ENCODE results near the gene PEX5L. TPM values are rescaled to one million over a fixed set of nuclear protein-coding genes. Genes with fewer than 3 reads are reported as not detected.

Gene PEX5L
- polyA plus RNA-seq, 1 experiment, result 0.14 TPM

DNA sequence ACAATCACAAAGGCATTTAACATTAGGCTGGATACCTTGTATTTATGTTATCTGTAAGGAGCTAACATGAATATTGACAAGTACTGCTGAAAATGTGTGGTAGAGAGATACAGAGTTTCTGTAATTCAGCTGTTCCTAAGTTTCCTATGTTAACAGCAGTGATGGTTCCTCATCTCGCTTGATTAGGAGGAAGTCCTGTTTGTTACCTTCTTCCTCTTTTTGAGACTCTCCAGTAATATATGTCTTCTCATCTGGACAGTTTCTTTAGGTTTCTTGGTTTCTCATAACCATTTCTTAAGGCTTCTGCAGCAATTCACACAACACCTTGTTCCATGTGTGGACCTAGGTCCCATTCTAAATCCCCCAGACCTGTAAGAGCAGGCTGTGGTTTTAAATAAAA, 11.4 kb upstream of the PEX5L start:
- ChIA-PET CTCF (interaction anchor here (1.2 kb wide), 1 partner anchor 11 kb away, joined by 3 read pairs; no protein-coding TSS in a partner anchor), POLR2A (no interaction called here)
- Histone ChIP-seq H3K4me3 (ENCODE audit: low read depth, low read length) (no peak overlapping the region), H3K9me3 (ENCODE audit: control insufficient read depth, insufficient read depth, low read length) (no peaks in the 10 kb centered on the region), H3K27me3 (ENCODE audit: control insufficient read depth, insufficient read depth, low read length) (no peaks in the 10 kb centered on the region), H3K27ac (ENCODE audit: low read depth, low read length) (no peak overlapping the region)
- no peak for DNase-seq (ENCODE audit: low read depth, low spot score)
- TF ChIP-seq, protein P1, sequence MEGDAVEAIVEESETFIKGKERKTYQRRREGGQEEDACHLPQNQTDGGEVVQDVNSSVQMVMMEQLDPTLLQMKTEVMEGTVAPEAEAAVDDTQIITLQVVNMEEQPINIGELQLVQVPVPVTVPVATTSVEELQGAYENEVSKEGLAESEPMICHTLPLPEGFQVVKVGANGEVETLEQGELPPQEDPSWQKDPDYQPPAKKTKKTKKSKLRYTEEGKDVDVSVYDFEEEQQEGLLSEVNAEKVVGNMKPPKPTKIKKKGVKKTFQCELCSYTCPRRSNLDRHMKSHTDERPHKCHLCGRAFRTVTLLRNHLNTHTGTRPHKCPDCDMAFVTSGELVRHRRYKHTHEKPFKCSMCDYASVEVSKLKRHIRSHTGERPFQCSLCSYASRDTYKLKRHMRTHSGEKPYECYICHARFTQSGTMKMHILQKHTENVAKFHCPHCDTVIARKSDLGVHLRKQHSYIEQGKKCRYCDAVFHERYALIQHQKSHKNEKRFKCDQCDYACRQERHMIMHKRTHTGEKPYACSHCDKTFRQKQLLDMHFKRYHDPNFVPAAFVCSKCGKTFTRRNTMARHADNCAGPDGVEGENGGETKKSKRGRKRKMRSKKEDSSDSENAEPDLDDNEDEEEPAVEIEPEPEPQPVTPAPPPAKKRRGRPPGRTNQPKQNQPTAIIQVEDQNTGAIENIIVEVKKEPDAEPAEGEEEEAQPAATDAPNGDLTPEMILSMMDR (IDR thresholded peaks at IDR 0.05; ENCODE audit: low read depth, low read length), result no peak

DNA sequence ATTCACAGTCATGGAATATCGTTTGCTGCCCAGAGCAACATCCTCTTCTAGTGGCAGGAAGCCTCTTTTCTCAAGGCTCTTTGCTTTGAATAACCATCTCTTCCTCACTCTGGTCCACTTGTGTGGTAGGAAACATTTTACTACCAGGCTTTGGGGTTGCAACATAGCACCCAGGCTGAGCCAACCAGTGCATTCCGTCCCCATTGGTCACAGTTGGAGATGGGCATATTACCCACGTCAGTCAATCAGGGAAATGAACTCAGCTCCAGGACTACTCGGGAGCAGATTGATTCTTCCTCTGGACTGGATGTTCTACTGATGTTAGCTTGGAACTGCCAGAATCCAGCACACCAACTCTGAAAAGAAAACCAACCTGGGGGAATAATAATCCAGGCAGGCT, 4.2 kb upstream of the PEX5L start:
- Histone ChIP-seq H3K27ac (ENCODE audit: low read depth, low read length) (no peak overlapping the region), H3K4me3 (ENCODE audit: low read depth, low read length) (no peak overlapping the region), H3K9me3 (ENCODE audit: control insufficient read depth, insufficient read depth, low read length) (no peaks in the 10 kb centered on the region), H3K27me3 (ENCODE audit: control insufficient read depth, insufficient read depth, low read length) (no peaks in the 10 kb centered on the region)
- no peak for DNase-seq (ENCODE audit: low read depth, low spot score)
- TF ChIP-seq, protein P1 (IDR thresholded peaks at IDR 0.05; ENCODE audit: low read depth, low read length), result no peak
- POLR2A ChIA-PET, result no interaction called here
- CTCF ChIA-PET, result no interaction called here

DNA sequence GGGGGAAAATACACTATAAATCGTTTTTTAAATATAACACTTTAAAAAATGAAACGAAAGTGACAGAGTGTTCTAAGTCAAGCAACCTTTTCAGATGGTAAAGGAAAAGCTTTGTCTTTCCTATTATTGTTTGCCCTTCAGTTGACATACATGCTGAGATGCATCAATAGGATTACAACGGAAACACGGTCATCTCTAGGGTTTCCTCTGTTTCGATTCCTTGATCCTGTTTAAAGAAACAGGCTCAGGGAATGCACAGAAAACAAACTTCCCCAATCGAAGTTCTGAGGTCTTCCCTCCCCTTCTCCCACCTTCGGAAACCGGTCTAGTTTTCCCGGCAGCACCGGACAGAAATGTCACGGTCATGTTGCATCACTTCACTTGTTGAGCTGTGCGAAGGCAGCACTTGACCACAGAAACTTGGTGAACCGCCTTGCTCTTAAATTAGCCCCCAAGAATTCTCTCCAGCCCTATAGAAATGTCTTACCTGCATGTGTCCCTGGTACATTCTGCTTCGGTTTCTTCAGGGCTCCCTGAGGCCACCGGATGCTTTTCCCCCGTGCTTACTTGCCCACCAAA, 556 bp downstream of the PEX5L start:
- no peak overlapping the region for H3K27ac ChIP-seq (ENCODE audit: low read depth, low read length)
- TF ChIP-seq, protein P1 (IDR thresholded peaks at IDR 0.05; ENCODE audit: low read depth, low read length), result no peak
- no peak for DNase-seq (ENCODE audit: low read depth, low spot score)
- H3K27me3 ChIP-seq (ENCODE audit: control insufficient read depth, insufficient read depth, low read length), result no peaks in the 10 kb centered on the region
- ChIA-PET POLR2A (no interaction called here), CTCF (no interaction called here)
- peak overlapping the region; percentile 58 for H3K4me3 ChIP-seq (ENCODE audit: low read depth, low read length)
- no peaks in the 10 kb centered on the region for H3K9me3 ChIP-seq (ENCODE audit: control insufficient read depth, insufficient read depth, low read length)

DNA sequence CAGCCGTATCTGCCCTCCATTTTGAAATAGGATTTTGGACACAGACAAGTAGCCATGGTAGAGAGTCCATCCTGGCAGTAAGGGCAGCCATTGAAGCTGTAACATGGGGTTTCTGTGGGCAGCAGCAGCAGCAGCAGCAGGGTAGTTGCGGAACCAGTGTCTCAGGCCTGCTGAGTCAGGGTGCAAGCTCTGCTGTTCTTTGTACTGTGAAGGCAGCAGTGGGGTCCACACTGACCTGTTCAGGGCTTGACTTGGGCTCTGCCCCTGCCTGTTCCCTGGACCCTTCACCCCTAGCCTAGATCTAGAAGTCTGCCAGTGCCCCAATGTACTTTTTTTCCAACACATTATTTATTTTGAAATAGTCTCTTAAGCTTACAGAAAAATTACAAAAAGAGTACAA, 9.7 kb downstream of the PEX5L start:
- DNase-seq (ENCODE audit: low read depth, low spot score), result no peak
- POLR2A ChIA-PET, result no interaction called here
- TF ChIP-seq, protein P1 (IDR thresholded peaks at IDR 0.05; ENCODE audit: low read depth, low read length), result no peak
- no peaks in the 10 kb centered on the region for H3K27me3 ChIP-seq (ENCODE audit: control insufficient read depth, insufficient read depth, low read length)
- H3K9me3 ChIP-seq (ENCODE audit: control insufficient read depth, insufficient read depth, low read length), result no peaks in the 10 kb centered on the region
- no peak overlapping the region for H3K27ac ChIP-seq (ENCODE audit: low read depth, low read length)
- CTCF ChIA-PET, result no interaction called here
- H3K4me3 ChIP-seq (ENCODE audit: low read depth, low read length), result no peak overlapping the region

DNA sequence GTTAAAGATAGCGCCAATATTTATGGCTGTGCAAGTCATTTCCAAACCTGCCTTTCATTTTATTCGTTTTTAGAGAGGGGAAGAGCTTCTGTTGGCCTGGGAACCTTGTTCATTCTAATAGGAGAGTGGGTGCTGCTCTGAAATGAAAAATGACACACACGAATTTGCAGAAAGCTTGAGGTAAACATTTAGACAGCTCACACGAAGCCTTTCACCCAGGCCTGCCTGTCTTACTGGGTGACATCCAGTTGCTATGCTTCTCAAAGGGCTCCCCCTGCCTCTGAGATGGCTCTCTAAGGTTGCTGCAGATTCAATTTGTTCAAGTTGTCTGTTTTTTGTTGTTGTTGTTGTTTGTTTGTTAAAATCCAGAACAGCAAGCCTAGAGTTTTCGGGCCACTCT, 18.2 kb downstream of the PEX5L start:
- ChIA-PET POLR2A (no interaction called here), CTCF (interaction anchor here (0.6 kb wide), 1 partner anchor 636 kb away, joined by 3 read pairs; no protein-coding TSS in a partner anchor)
- TF ChIP-seq, protein P1 (IDR thresholded peaks at IDR 0.05; ENCODE audit: low read depth, low read length), result no peak
- H3K9me3 ChIP-seq (ENCODE audit: control insufficient read depth, insufficient read depth, low read length), result no peaks in the 10 kb centered on the region
- no peak overlapping the region for H3K27ac ChIP-seq (ENCODE audit: low read depth, low read length)
- no peak for DNase-seq (ENCODE audit: low read depth, low spot score)
- H3K27me3 ChIP-seq (ENCODE audit: control insufficient read depth, insufficient read depth, low read length), result no peaks in the 10 kb centered on the region
- no peak overlapping the region for H3K4me3 ChIP-seq (ENCODE audit: low read depth, low read length)
